ENCODE measurements around the gene IKZF3. TPM values are rescaled to one million over a fixed set of nuclear protein-coding genes. Genes with fewer than 3 reads are reported as not detected.
"Not testable (repeated sequence)": the region's sequence is repeated elsewhere in the genome, so short reads cannot be mapped to it uniquely, and the experiment has no call there.

The IKZF3 gene
- total and polyA plus RNA-seq, 7 donors, result 0.01 to 0.82 (median 0.14) TPM

GRCh38 chr17:39899215-39899614 is 35.1 kb upstream of the IKZF3 start:
- Histone ChIP-seq H3K4me1 (no peaks in the 10 kb centered on the region), H3K27ac (no peak overlapping the region), H3K36me3 (ENCODE audit: insufficient read depth in 1 of 2, low read depth in 1 of 2) (no peaks in the 10 kb centered on the region), H3K4me3 (no peak overlapping the region), H3K27me3 (ENCODE audit: insufficient read depth in 3 of 3, low read length in 2 of 3) (no peaks in the 10 kb centered on the region), H3K9me3 (no peaks in the 10 kb centered on the region)
- intact Hi-C loops (cut with DNase I), result no loop called here
- no peak for TF ChIP-seq CTCF (IDR thresholded peaks at IDR 0.05)
- ATAC-seq, result no peak
- no peak for DNase-seq

- WGBS, 3 donors, result 79 to 94% (median 85%) methylated on average over 4 of the region's 4 CpGs
- intact Hi-C loops (cut with DNase I), result no loop called here
- Histone ChIP-seq H3K27me3 (ENCODE audit: insufficient read depth in 3 of 3, low read length in 2 of 3) (no peaks in the 10 kb centered on the region), H3K4me3 (no peak overlapping the region), H3K27ac (no peak overlapping the region), H3K4me1 (no peaks in the 10 kb centered on the region), H3K36me3 (ENCODE audit: insufficient read depth in 1 of 2, low read depth in 1 of 2) (no peaks in the 10 kb centered on the region), H3K9me3 (no peaks in the 10 kb centered on the region)
- ATAC-seq, result no peak
- TF ChIP-seq CTCF (IDR thresholded peaks at IDR 0.05), result no peak
- no peak for DNase-seq
Measured at GRCh38 chr17:39898088-39898487, 34.0 kb upstream of the IKZF3 start.

GRCh38 chr17:39894681-39895376 is 30.7 kb upstream of the IKZF3 start:
- H3K4me3 ChIP-seq, result no peak overlapping the region
- ATAC-seq (no peak), DNase-seq (no peak)
- H3K9me3 ChIP-seq, result no peaks in the 10 kb centered on the region
- no peaks in the 10 kb centered on the region for H3K4me1 ChIP-seq
- no peak for TF ChIP-seq CTCF (IDR thresholded peaks at IDR 0.05)
- H3K27ac ChIP-seq, result no peak overlapping the region
- H3K27me3 ChIP-seq (ENCODE audit: insufficient read depth in 3 of 3, low read length in 2 of 3), result peaks cover 0 to 10% (median 5%) of the 10 kb centered on the region in 3 donors
- H3K36me3 ChIP-seq (ENCODE audit: insufficient read depth in 1 of 2, low read depth in 1 of 2), result no peaks in the 10 kb centered on the region
- WGBS, 3 donors, result 27 to 33% (median 30%) methylated on average over 3 of the region's 3 CpGs
- intact Hi-C loops (cut with DNase I), result no loop called here

- no peak overlapping the region for H3K4me3 ChIP-seq
- DNase-seq (no peak), ATAC-seq (no peak)
- H3K9me3 ChIP-seq, result no peaks in the 10 kb centered on the region
- 27 to 56% (median 48%) methylated on average over 2 of the region's 2 CpGs for WGBS, 3 donors
- H3K27me3 ChIP-seq (ENCODE audit: insufficient read depth in 3 of 3, low read length in 2 of 3), result peaks cover 0 to 21% (median 5%) of the 10 kb centered on the region in 3 donors
- H3K36me3 ChIP-seq (ENCODE audit: insufficient read depth in 1 of 2, low read depth in 1 of 2), result no peaks in the 10 kb centered on the region
- H3K27ac ChIP-seq, result no peak overlapping the region
- intact Hi-C loops (cut with DNase I), result no loop called here
- TF ChIP-seq CTCF (IDR thresholded peaks at IDR 0.05), result no peak
- no peaks in the 10 kb centered on the region for H3K4me1 ChIP-seq
Measured at GRCh38 chr17:39889200-39889599, 25.1 kb upstream of the IKZF3 start.

GRCh38 chr17:39887078-39887477 is 23.0 kb upstream of the IKZF3 start:
- Histone ChIP-seq H3K9me3 (no peaks in the 10 kb centered on the region), H3K4me1 (no peaks in the 10 kb centered on the region), H3K4me3 (no peak overlapping the region), H3K27ac (no peak overlapping the region), H3K27me3 (ENCODE audit: insufficient read depth in 3 of 3, low read length in 2 of 3) (peaks cover 0 to 20% (median 0%) of the 10 kb centered on the region in 3 donors), H3K36me3 (ENCODE audit: insufficient read depth in 1 of 2, low read depth in 1 of 2) (no peaks in the 10 kb centered on the region)
- no peak for TF ChIP-seq CTCF (IDR thresholded peaks at IDR 0.05)
- intact Hi-C loops (cut with DNase I), result no loop called here
- DNase-seq (no peak), ATAC-seq (no peak)

- H3K4me1 ChIP-seq; intact Hi-C loops (cut with DNase I); H3K36me3 ChIP-seq (ENCODE audit: insufficient read depth in 1 of 2, low read depth in 1 of 2); H3K27ac ChIP-seq; DNase-seq; H3K9me3 ChIP-seq; H3K4me3 ChIP-seq; ATAC-seq: not testable (repeated sequence)
- WGBS, 3 donors, result 66 to 75% (median 67%) methylated on average over 5 of the region's 5 CpGs
- H3K27me3 ChIP-seq (ENCODE audit: insufficient read depth in 3 of 3, low read length in 2 of 3), result peaks cover 0 to 15% (median 4%) of the 10 kb centered on the region in 3 donors
Measured at GRCh38 chr17:39886102-39886501, 22.0 kb upstream of the IKZF3 start.

Data from psoas muscle (tissue), 8 donors.